HCT116 (cell line): ENCODE measurements around the gene USP32.

ENCODE experiments used
- EZH2phosphoT487 ChIP-seq: fragments of 200-600 bp; IDR thresholded peaks from 2 replicates; pipeline ENCODE4 v1.6.1; 2018; ENCODE audit warnings: antibody characterized with exemption, borderline replicate concordance
- JUND ChIP-seq: IDR thresholded peaks from 2 replicates; pipeline ENCODE4 v1.6.1; 2012
- MAX ChIP-seq: IDR thresholded peaks from 2 replicates; pipeline ENCODE4 v1.6.1; 2012
- POLR2A ChIP-seq: IDR thresholded peaks from 2 replicates; pipeline ENCODE4 v1.7.0; 2011; ENCODE audit warnings: borderline replicate concordance; ENCODE audit not compliant: insufficient read depth, insufficient read length; ENCODE audit errors: extremely low read depth
- POLR2AphosphoS5 ChIP-seq: IDR thresholded peaks from 2 replicates; pipeline ENCODE4 v1.6.1; 2011; ENCODE audit warnings: mild to moderate bottlenecking, low read depth, low read length, moderate library complexity
- SP1 ChIP-seq: IDR thresholded peaks from 2 replicates; pipeline ENCODE4 v1.6.1; 2012; ENCODE audit warnings: low read depth
- TCF7L2 ChIP-seq: IDR thresholded peaks from 2 replicates; pipeline ENCODE4 v1.7.0; 2011; ENCODE audit warnings: borderline replicate concordance, inconsistent platforms; ENCODE audit not compliant: insufficient read depth, insufficient read length; ENCODE audit errors: extremely low read depth
- ZFX ChIP-seq: fragments of 450-650 bp; IDR thresholded peaks from 2 replicates; pipeline ENCODE4 v1.6.1; 2017
- TF ChIP-seq, protein P1 (sequence below), 3 experiments: fragments of 200-600 bp in 1 of 3; sonication (generic) in 1 of 3; IDR thresholded peaks in 2 of 3; conservative IDR thresholded peaks in 1 of 3; 2 replicates each; pipeline ENCODE4 v1.5.1; 2012 to 2017; ENCODE audit warnings: low read depth in 2 of 3, low read length in 2 of 3, antibody characterized with exemption in 1 of 3, borderline replicate concordance in 1 of 3, control low read depth in 1 of 3, mild to moderate bottlenecking in 1 of 3, mixed read lengths in 1 of 3, mixed run types in 1 of 3, moderate library complexity in 1 of 3; ENCODE audit not compliant: insufficient read depth in 1 of 3

DNA sequence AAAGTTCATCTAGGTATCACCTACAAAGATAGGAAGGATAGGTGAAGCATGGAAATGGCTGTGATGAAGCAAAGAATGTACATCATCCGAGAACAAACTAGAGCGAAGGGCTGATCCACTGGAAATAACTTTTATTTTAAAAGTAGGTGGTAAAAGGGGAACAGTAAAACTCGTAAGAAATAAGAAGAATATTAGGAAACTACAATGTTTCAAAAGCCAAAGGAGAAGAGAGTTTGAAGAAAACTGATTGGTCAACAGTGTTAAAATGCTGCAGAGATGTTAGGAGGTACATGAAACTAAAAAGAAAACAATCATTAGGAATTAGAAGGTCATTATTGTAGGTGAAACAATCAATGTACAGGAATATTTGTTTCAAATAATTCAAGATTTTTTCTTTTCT, 108.1 kb downstream of the USP32 start:
- TF ChIP-seq POLR2A = no peak
- TF ChIP-seq, protein P1, sequence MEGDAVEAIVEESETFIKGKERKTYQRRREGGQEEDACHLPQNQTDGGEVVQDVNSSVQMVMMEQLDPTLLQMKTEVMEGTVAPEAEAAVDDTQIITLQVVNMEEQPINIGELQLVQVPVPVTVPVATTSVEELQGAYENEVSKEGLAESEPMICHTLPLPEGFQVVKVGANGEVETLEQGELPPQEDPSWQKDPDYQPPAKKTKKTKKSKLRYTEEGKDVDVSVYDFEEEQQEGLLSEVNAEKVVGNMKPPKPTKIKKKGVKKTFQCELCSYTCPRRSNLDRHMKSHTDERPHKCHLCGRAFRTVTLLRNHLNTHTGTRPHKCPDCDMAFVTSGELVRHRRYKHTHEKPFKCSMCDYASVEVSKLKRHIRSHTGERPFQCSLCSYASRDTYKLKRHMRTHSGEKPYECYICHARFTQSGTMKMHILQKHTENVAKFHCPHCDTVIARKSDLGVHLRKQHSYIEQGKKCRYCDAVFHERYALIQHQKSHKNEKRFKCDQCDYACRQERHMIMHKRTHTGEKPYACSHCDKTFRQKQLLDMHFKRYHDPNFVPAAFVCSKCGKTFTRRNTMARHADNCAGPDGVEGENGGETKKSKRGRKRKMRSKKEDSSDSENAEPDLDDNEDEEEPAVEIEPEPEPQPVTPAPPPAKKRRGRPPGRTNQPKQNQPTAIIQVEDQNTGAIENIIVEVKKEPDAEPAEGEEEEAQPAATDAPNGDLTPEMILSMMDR (IDR thresholded peaks at IDR 0.05 in 2 of 3, conservative IDR thresholded peaks at IDR 0.05 in 1 of 3; ENCODE audit: borderline replicate concordance in 1 of 3, insufficient read depth in 1 of 3, low read depth in 2 of 3, low read length in 2 of 3) = no peak
- no peak for TF ChIP-seq SP1
- no peak for TF ChIP-seq POLR2AphosphoS5
- no peak for TF ChIP-seq EZH2phosphoT487
- no peak for TF ChIP-seq JUND
- no peak for TF ChIP-seq MAX
- no peak for TF ChIP-seq ZFX
- no peak for TF ChIP-seq TCF7L2
